Measurements from ENCODE around the gene NHSL2. TPM values are rescaled to one million over a fixed set of nuclear protein-coding genes. Genes with fewer than 3 reads are reported as not detected.

Gene NHSL2
- total RNA-seq, 2 experiments from 2014 or later = not detected

DNA sequence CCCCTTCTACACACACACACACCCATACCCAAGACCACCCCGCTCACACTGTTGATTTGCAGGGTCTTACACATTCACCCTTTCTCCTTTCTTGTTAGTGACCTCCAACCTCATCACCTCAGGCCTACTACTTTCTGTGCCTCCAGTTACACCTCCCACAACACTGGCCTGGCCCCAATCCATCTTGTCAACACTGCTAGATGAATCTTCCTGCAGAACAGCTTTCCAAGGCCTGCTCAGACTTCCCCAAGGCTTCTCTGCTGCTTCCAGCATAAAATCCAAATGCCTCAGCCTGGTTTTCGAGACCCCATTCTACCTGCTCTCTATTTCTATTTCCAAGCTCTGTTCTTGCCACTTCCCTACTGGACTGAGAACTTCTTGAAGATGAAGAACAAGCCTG, 79.9 kb downstream of the NHSL2 start:
- Histone ChIP-seq H4K20me1 (ENCODE audit: insufficient read depth, low read length) (no peaks in the 10 kb centered on the region), H3K4me3 (ENCODE audit: low read depth, low read length, poor library complexity, severe bottlenecking) (no peak overlapping the region), H3K4me1 (ENCODE audit: insufficient read depth, low read length, poor library complexity, severe bottlenecking) (no peaks in the 10 kb centered on the region), H3K9me2 (ENCODE audit: insufficient read depth, low read length) (no peaks in the 10 kb centered on the region), H3K27ac (ENCODE audit: low read depth, low read length, poor library complexity, severe bottlenecking) (no peak overlapping the region), H3K79me2 (ENCODE audit: insufficient read depth, low read depth, low read length) (no peaks in the 10 kb centered on the region), H3K36me3 (ENCODE audit: insufficient read depth, low read length) (no peaks in the 10 kb centered on the region), H3K4me2 (ENCODE audit: low read length) (no peak overlapping the region), H2AFZ (ENCODE audit: low read length) (no peak overlapping the region), H3K9me3 (ENCODE audit: low read length) (no peaks in the 10 kb centered on the region)
- no TSS peak for BruUV-seq (replicated peaks)
- ChIA-PET CTCF (ENCODE audit: unreplicated experiment) (no interaction called here), POLR2A (no interaction called here)
- intact Hi-C loops (cut with micrococcal nuclease; ENCODE audit: unreplicated experiment) = no loop called here
- TF ChIP-seq EZH2phosphoT487 (IDR thresholded peaks at IDR 0.05; ENCODE audit: borderline replicate concordance, low read depth, low read length) (no peak), CTCF (conservative IDR thresholded peaks at IDR 0.05; ENCODE audit: low read length) (no peak)
- DNase-seq (ENCODE audit: low spot score) = no peak

DNA sequence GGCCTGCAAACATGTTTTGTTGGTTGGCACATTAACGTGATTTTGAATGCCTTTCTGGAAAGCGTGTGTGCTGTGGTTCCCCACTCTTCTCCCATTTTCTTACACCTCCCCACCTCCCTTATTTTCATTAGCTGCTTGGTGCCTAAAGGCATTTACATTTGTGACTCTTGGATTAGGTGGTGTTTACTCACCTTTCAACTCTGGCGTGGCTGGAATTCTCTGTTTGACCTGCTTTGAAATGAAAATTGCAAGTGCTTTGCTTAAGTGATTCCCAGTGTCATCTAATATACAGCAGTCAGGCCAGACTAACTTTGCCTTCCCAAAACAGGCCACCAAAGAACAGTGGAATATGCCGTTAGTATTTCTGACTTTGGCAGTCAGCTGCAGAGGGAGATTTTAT, 80.5 kb downstream of the NHSL2 start:
- H3K27ac ChIP-seq (ENCODE audit: low read depth, low read length, poor library complexity, severe bottlenecking) = no peak overlapping the region
- H3K9me3 ChIP-seq (ENCODE audit: low read length) = no peaks in the 10 kb centered on the region
- H3K79me2 ChIP-seq (ENCODE audit: insufficient read depth, low read depth, low read length) = no peaks in the 10 kb centered on the region
- H4K20me1 ChIP-seq (ENCODE audit: insufficient read depth, low read length) = no peaks in the 10 kb centered on the region
- no TSS peak for BruUV-seq (replicated peaks)
- no peaks in the 10 kb centered on the region for H3K36me3 ChIP-seq (ENCODE audit: insufficient read depth, low read length)
- H3K9me2 ChIP-seq (ENCODE audit: insufficient read depth, low read length) = no peaks in the 10 kb centered on the region
- CTCF ChIA-PET (ENCODE audit: unreplicated experiment) = no interaction called here
- no peak overlapping the region for H3K4me3 ChIP-seq (ENCODE audit: low read depth, low read length, poor library complexity, severe bottlenecking)
- H3K4me2 ChIP-seq (ENCODE audit: low read length) = no peak overlapping the region
- H2AFZ ChIP-seq (ENCODE audit: low read length) = no peak overlapping the region
- TF ChIP-seq EZH2phosphoT487 (IDR thresholded peaks at IDR 0.05; ENCODE audit: borderline replicate concordance, low read depth, low read length) = no peak
- intact Hi-C loops (cut with micrococcal nuclease; ENCODE audit: unreplicated experiment) = no loop called here
- no peak for DNase-seq (ENCODE audit: low spot score)
- H3K4me1 ChIP-seq (ENCODE audit: insufficient read depth, low read length, poor library complexity, severe bottlenecking) = no peaks in the 10 kb centered on the region
- POLR2A ChIA-PET = no interaction called here

GRCh38 chrX:71992711-71993110, 82.1 kb downstream of the NHSL2 start:
- CTCF ChIA-PET (ENCODE audit: unreplicated experiment) = no interaction called here
- intact Hi-C loops (cut with micrococcal nuclease; ENCODE audit: unreplicated experiment) = no loop called here
- Histone ChIP-seq H3K9me2 (ENCODE audit: insufficient read depth, low read length) (no peaks in the 10 kb centered on the region), H3K4me2 (ENCODE audit: low read length) (no peak overlapping the region), H3K9me3 (ENCODE audit: low read length) (no peaks in the 10 kb centered on the region), H3K79me2 (ENCODE audit: insufficient read depth, low read depth, low read length) (no peaks in the 10 kb centered on the region), H3K4me1 (ENCODE audit: insufficient read depth, low read length, poor library complexity, severe bottlenecking) (no peaks in the 10 kb centered on the region), H3K36me3 (ENCODE audit: insufficient read depth, low read length) (no peaks in the 10 kb centered on the region), H2AFZ (ENCODE audit: low read length) (no peak overlapping the region), H3K27ac (ENCODE audit: low read depth, low read length, poor library complexity, severe bottlenecking) (no peak overlapping the region), H3K4me3 (ENCODE audit: low read depth, low read length, poor library complexity, severe bottlenecking) (no peak overlapping the region), H4K20me1 (ENCODE audit: insufficient read depth, low read length) (no peaks in the 10 kb centered on the region)
- DNase-seq (ENCODE audit: low spot score) = no peak
- POLR2A ChIA-PET = no interaction called here
- TF ChIP-seq CTCF (conservative IDR thresholded peaks at IDR 0.05; ENCODE audit: low read length) = no peak
- no peak for TF ChIP-seq EZH2phosphoT487 (IDR thresholded peaks at IDR 0.05; ENCODE audit: borderline replicate concordance, low read depth, low read length)
- BruUV-seq (replicated peaks) = no TSS peak
